Stimulated activated CD4-positive, alpha-beta T cell treated with anti-CD3 and anti-CD28 coated beads, Interleukin-1b, Interleukin-23, amount 100 ng/mL, for 4 hours (primary cell): ENCODE data around the gene PDCL2.
"Not testable (repeated sequence)": the region's sequence is repeated elsewhere in the genome, so short reads cannot be mapped to it uniquely, and the experiment has no call there.

Experiments used
- DNase-seq, 2 donors: peaks; one replicate each; pipeline ENCODE4 v3.0.0-alpha.2; 2020; ENCODE audit warnings: low read depth in 2 of 2

PDCL2 gene

GRCh38 chr4:55588160-55588559 is 3.9 kb downstream of the PDCL2 start:
- no peak for DNase-seq

- not testable (repeated sequence) for DNase-seq
Observed at GRCh38 chr4:55582773-55583172, 9.3 kb downstream of the PDCL2 start.

- no peak for DNase-seq
Observed at GRCh38 chr4:55578341-55579010, 13.6 kb downstream of the PDCL2 start.

GRCh38 chr4:55575513-55575912 is 16.5 kb downstream of the PDCL2 start:
- DNase-seq = no peak

GRCh38 chr4:55574252-55574651 is 17.8 kb downstream of the PDCL2 start:
- no peak for DNase-seq

GRCh38 chr4:55571806-55572205 is 20.2 kb downstream of the PDCL2 start:
- no peak for DNase-seq

- DNase-seq = no peak
Observed at GRCh38 chr4:55568905-55569504, 23.0 kb downstream of the PDCL2 start.

GRCh38 chr4:55561889-55562288 is 30.2 kb downstream of the PDCL2 start:
- no peak for DNase-seq

- no peak for DNase-seq
Observed at GRCh38 chr4:55560096-55560495, 31.9 kb downstream of the PDCL2 start.

- DNase-seq = no peak
Observed at GRCh38 chr4:55554453-55555030, 37.5 kb downstream of the PDCL2 start.

GRCh38 chr4:55553441-55554201 is 38.4 kb downstream of the PDCL2 start:
- DNase-seq = no peak

GRCh38 chr4:55551964-55552363 is 40.1 kb downstream of the PDCL2 start:
- not testable (repeated sequence) for DNase-seq

- DNase-seq = no peak
Observed at GRCh38 chr4:55549888-55550287, 42.2 kb downstream of the PDCL2 start.

GRCh38 chr4:55547918-55548317 is 44.1 kb downstream of the PDCL2 start:
- no peak for DNase-seq

GRCh38 chr4:55547466-55547770 is 44.6 kb downstream of the PDCL2 start:
- DNase-seq = no peak

- peak; percentile 71 to 82 for DNase-seq
Observed at GRCh38 chr4:55546756-55547465, 45.1 kb downstream of the PDCL2 start, which contains the start of gene CLOCK. TSS of gene CLOCK (minus strand) at chr4:55546909. CDS start at chr4:55482785, 64,124 bp downstream.

GRCh38 chr4:55546506-55546755 is 45.6 kb downstream of the PDCL2 start:
- no peak for DNase-seq

- peak; percentile 30 to 58 for DNase-seq
Observed at GRCh38 chr4:55545641-55546505, 46.2 kb downstream of the PDCL2 start.

GRCh38 chr4:55545151-55545550 is 46.9 kb downstream of the PDCL2 start:
- no peak for DNase-seq

GRCh38 chr4:55543858-55544257 is 48.2 kb downstream of the PDCL2 start:
- no peak for DNase-seq

- no peak for DNase-seq
Observed at GRCh38 chr4:55540271-55540670, 51.8 kb downstream of the PDCL2 start.
